ENCODE data around the gene PLEKHD1. TPM values are rescaled to one million over a fixed set of nuclear protein-coding genes. Genes with fewer than 3 reads are reported as not detected.

Gene PLEKHD1
- total and polyA plus RNA-seq, 5 donors from 2014 or later = 0.05 to 0.25 (median 0.18) TPM; not detected in 2

- Mint-ChIP-seq H3K4me3 (peak overlapping the region in 1 of 4 donors; percentile 41), H3K27me3 (peaks cover 76% of the 10 kb centered on the region), H3K36me3 (no peaks in the 10 kb centered on the region), H3K9me3 (no peaks in the 10 kb centered on the region), H3K27ac (no peak overlapping the region), H3K4me1 (peaks cover 0 to 13% (median 6%) of the 10 kb centered on the region in 4 donors)
- H3K9me3 ChIP-seq (ENCODE audit: control insufficient read depth in 2 of 2, low read length in 2 of 2) = no peaks in the 10 kb centered on the region
- H3K4me3 ChIP-seq (ENCODE audit: low read depth, low read length) = no peak overlapping the region
- peaks cover 35% of the 10 kb centered on the region for H3K27me3 ChIP-seq (ENCODE audit: control insufficient read depth, insufficient read depth, low read length)
- no peak for ATAC-seq (ENCODE audit: low read depth in 2 of 2)
- H3K4me1 ChIP-seq (ENCODE audit: control insufficient read depth, insufficient read depth, low read length, poor library complexity, severe bottlenecking) = peaks cover 19% of the 10 kb centered on the region
- DNase-seq = peak in 1 of 3 donors; percentile 16
- no peaks in the 10 kb centered on the region for H3K36me3 ChIP-seq (ENCODE audit: control insufficient read depth, insufficient read depth, low read length)
- H3K27ac ChIP-seq (ENCODE audit: insufficient read depth, low read length, poor library complexity, severe bottlenecking) = no peak overlapping the region
Observed at GRCh38 chr14:69572030-69572840, 87.7 kb downstream of the PLEKHD1 start.

- Histone ChIP-seq H3K36me3 (ENCODE audit: control insufficient read depth, insufficient read depth, low read length) (no peaks in the 10 kb centered on the region), H3K9me3 (ENCODE audit: control insufficient read depth in 2 of 2, low read length in 2 of 2) (no peaks in the 10 kb centered on the region), H3K4me1 (ENCODE audit: control insufficient read depth, insufficient read depth, low read length, poor library complexity, severe bottlenecking) (peaks cover 19% of the 10 kb centered on the region), H3K27ac (ENCODE audit: insufficient read depth, low read length, poor library complexity, severe bottlenecking) (no peak overlapping the region), H3K27me3 (ENCODE audit: control insufficient read depth, insufficient read depth, low read length) (peaks cover 32% of the 10 kb centered on the region), H3K4me3 (ENCODE audit: low read depth, low read length) (no peak overlapping the region)
- H3K27ac Mint-ChIP-seq = no peak overlapping the region
- H3K36me3 Mint-ChIP-seq = no peaks in the 10 kb centered on the region
- H3K4me1 Mint-ChIP-seq = peaks cover 0 to 13% (median 6%) of the 10 kb centered on the region in 4 donors
- DNase-seq = no peak
- peak overlapping the region in 1 of 4 donors; percentile 41 for H3K4me3 Mint-ChIP-seq
- ATAC-seq (ENCODE audit: low read depth in 2 of 2) = no peak
- no peaks in the 10 kb centered on the region for H3K9me3 Mint-ChIP-seq
- H3K27me3 Mint-ChIP-seq = peaks cover 76% of the 10 kb centered on the region
Observed at GRCh38 chr14:69572841-69573135, 88.3 kb downstream of the PLEKHD1 start.

GRCh38 chr14:69573205-69573830 is 88.8 kb downstream of the PLEKHD1 start:
- Mint-ChIP-seq H3K36me3 (no peaks in the 10 kb centered on the region), H3K4me1 (peaks cover 0 to 13% (median 6%) of the 10 kb centered on the region in 4 donors), H3K4me3 (peak overlapping the region in 2 of 4 donors; percentile 84 to 90), H3K9me3 (no peaks in the 10 kb centered on the region), H3K27ac (no peak overlapping the region), H3K27me3 (peaks cover 70% of the 10 kb centered on the region)
- Histone ChIP-seq H3K9me3 (ENCODE audit: control insufficient read depth in 2 of 2, low read length in 2 of 2) (no peaks in the 10 kb centered on the region), H3K4me1 (ENCODE audit: control insufficient read depth, insufficient read depth, low read length, poor library complexity, severe bottlenecking) (peaks cover 19% of the 10 kb centered on the region), H3K4me3 (ENCODE audit: low read depth, low read length) (no peak overlapping the region), H3K36me3 (ENCODE audit: control insufficient read depth, insufficient read depth, low read length) (no peaks in the 10 kb centered on the region), H3K27me3 (ENCODE audit: control insufficient read depth, insufficient read depth, low read length) (peaks cover 28% of the 10 kb centered on the region), H3K27ac (ENCODE audit: insufficient read depth, low read length, poor library complexity, severe bottlenecking) (no peak overlapping the region)
- no peak for DNase-seq
- no peak for ATAC-seq (ENCODE audit: low read depth in 2 of 2)

GRCh38 chr14:69573831-69574262 is 89.3 kb downstream of the PLEKHD1 start:
- peaks cover 0 to 13% (median 6%) of the 10 kb centered on the region in 4 donors for H3K4me1 Mint-ChIP-seq
- no peaks in the 10 kb centered on the region for H3K9me3 Mint-ChIP-seq
- Histone ChIP-seq H3K27me3 (ENCODE audit: control insufficient read depth, insufficient read depth, low read length) (peaks cover 28% of the 10 kb centered on the region), H3K9me3 (ENCODE audit: control insufficient read depth in 2 of 2, low read length in 2 of 2) (no peaks in the 10 kb centered on the region), H3K27ac (ENCODE audit: insufficient read depth, low read length, poor library complexity, severe bottlenecking) (no peak overlapping the region), H3K4me1 (ENCODE audit: control insufficient read depth, insufficient read depth, low read length, poor library complexity, severe bottlenecking) (peaks cover 19% of the 10 kb centered on the region), H3K4me3 (ENCODE audit: low read depth, low read length) (no peak overlapping the region), H3K36me3 (ENCODE audit: control insufficient read depth, insufficient read depth, low read length) (no peaks in the 10 kb centered on the region)
- H3K36me3 Mint-ChIP-seq = no peaks in the 10 kb centered on the region
- H3K4me3 Mint-ChIP-seq = peak overlapping the region in 2 of 4 donors; percentile 84 to 90
- H3K27me3 Mint-ChIP-seq = peaks cover 67% of the 10 kb centered on the region
- DNase-seq = no peak
- ATAC-seq (ENCODE audit: low read depth in 2 of 2) = no peak
- H3K27ac Mint-ChIP-seq = no peak overlapping the region

GRCh38 chr14:69574263-69574953 is 89.9 kb downstream of the PLEKHD1 start, which contains the start of gene CCDC177:
Gene CCDC177, minus strand, starts transcription at chr14:69574871. Its CDS starts 1,249 bp downstream, at chr14:69573622.
- Mint-ChIP-seq H3K4me1 (peaks cover 0 to 13% (median 6%) of the 10 kb centered on the region in 4 donors), H3K27me3 (peaks cover 66% of the 10 kb centered on the region), H3K9me3 (no peaks in the 10 kb centered on the region), H3K27ac (no peak within 1 kb of the TSS), H3K4me3 (peak within 1 kb of the TSS; percentile 37 to 90 (median 85)), H3K36me3 (no peaks in the 10 kb centered on the region)
- Histone ChIP-seq H3K9me3 (ENCODE audit: control insufficient read depth in 2 of 2, low read length in 2 of 2) (no peaks in the 10 kb centered on the region), H3K4me1 (ENCODE audit: control insufficient read depth, insufficient read depth, low read length, poor library complexity, severe bottlenecking) (peaks cover 19% of the 10 kb centered on the region), H3K36me3 (ENCODE audit: control insufficient read depth, insufficient read depth, low read length) (no peaks in the 10 kb centered on the region), H3K27me3 (ENCODE audit: control insufficient read depth, insufficient read depth, low read length) (peaks cover 25% of the 10 kb centered on the region), H3K4me3 (ENCODE audit: low read depth, low read length) (no peak within 1 kb of the TSS), H3K27ac (ENCODE audit: insufficient read depth, low read length, poor library complexity, severe bottlenecking) (no peak within 1 kb of the TSS)
- peak; percentile 83 to 84 for ATAC-seq (ENCODE audit: low read depth in 2 of 2)
- DNase-seq = peak; percentile 54 to 77 (median 68)

GRCh38 chr14:69574954-69575295 is 90.4 kb downstream of the PLEKHD1 start:
- no peak overlapping the region for H3K27ac ChIP-seq (ENCODE audit: insufficient read depth, low read length, poor library complexity, severe bottlenecking)
- peak overlapping the region; percentile 37 to 90 (median 85) for H3K4me3 Mint-ChIP-seq

GRCh38 chr14:69579476-69579875 is 94.9 kb downstream of the PLEKHD1 start:
- no peaks in the 10 kb centered on the region for H3K9me3 ChIP-seq (ENCODE audit: control insufficient read depth in 2 of 2, low read length in 2 of 2)

More at GRCh38 chr14:69574954-69575295, 90.4 kb downstream of the PLEKHD1 start:
- H3K4me1 ChIP-seq (ENCODE audit: control insufficient read depth, insufficient read depth, low read length, poor library complexity, severe bottlenecking) = peaks cover 19% of the 10 kb centered on the region
- H3K27me3 ChIP-seq (ENCODE audit: control insufficient read depth, insufficient read depth, low read length) = peaks cover 20% of the 10 kb centered on the region
- H3K36me3 ChIP-seq (ENCODE audit: control insufficient read depth, insufficient read depth, low read length) = no peaks in the 10 kb centered on the region
- H3K9me3 ChIP-seq (ENCODE audit: control insufficient read depth in 2 of 2, low read length in 2 of 2) = no peaks in the 10 kb centered on the region
- DNase-seq = no peak
- peaks cover 0 to 13% (median 6%) of the 10 kb centered on the region in 4 donors for H3K4me1 Mint-ChIP-seq
- H3K4me3 ChIP-seq (ENCODE audit: low read depth, low read length) = no peak overlapping the region
- H3K9me3 Mint-ChIP-seq = no peaks in the 10 kb centered on the region
- peaks cover 68% of the 10 kb centered on the region for H3K27me3 Mint-ChIP-seq
- no peak overlapping the region for H3K27ac Mint-ChIP-seq
- no peaks in the 10 kb centered on the region for H3K36me3 Mint-ChIP-seq
- no peak for ATAC-seq (ENCODE audit: low read depth in 2 of 2)

More at GRCh38 chr14:69579476-69579875, 94.9 kb downstream of the PLEKHD1 start:
- ATAC-seq (ENCODE audit: low read depth in 2 of 2) = no peak
- no peak overlapping the region for H3K4me3 ChIP-seq (ENCODE audit: low read depth, low read length)
- H3K27me3 ChIP-seq (ENCODE audit: control insufficient read depth, insufficient read depth, low read length) = peaks cover 10% of the 10 kb centered on the region
- H3K4me1 ChIP-seq (ENCODE audit: control insufficient read depth, insufficient read depth, low read length, poor library complexity, severe bottlenecking) = peaks cover 3% of the 10 kb centered on the region
- Mint-ChIP-seq H3K4me1 (peaks cover 0 to 6% (median 3%) of the 10 kb centered on the region in 4 donors), H3K4me3 (no peak overlapping the region), H3K27ac (peak overlapping the region in 1 of 3 donors; percentile 36), H3K9me3 (no peaks in the 10 kb centered on the region), H3K36me3 (no peaks in the 10 kb centered on the region), H3K27me3 (peaks cover 45% of the 10 kb centered on the region)
- H3K36me3 ChIP-seq (ENCODE audit: control insufficient read depth, insufficient read depth, low read length) = no peaks in the 10 kb centered on the region
- DNase-seq = no peak
- no peak overlapping the region for H3K27ac ChIP-seq (ENCODE audit: insufficient read depth, low read length, poor library complexity, severe bottlenecking)

All from CD4-positive, CD25-positive, alpha-beta regulatory T cell (primary cell).